K562 (cell line): ENCODE measurements around the gene PCBD1.

ENCODE experiments used
- ATF3 ChIP-seq, 2 experiments: fragments of 450-650 bp in 1 of 2; sonication (generic) in 1 of 2; formaldehyde crosslinking in 1 of 2; IDR thresholded peaks in 1 of 2; conservative IDR thresholded peaks in 1 of 2; 2 replicates each; pipeline versions ENCODE4 v1.6.1 to v1.8.1; 2016 to 2023; ENCODE audit warnings: mild to moderate bottlenecking in 2 of 2, moderate library complexity in 2 of 2, inconsistent platforms in 1 of 2, missing genetic modification reagents in 1 of 2
- CTCF ChIP-seq, 3 experiments: IDR thresholded peaks in 2 of 3; conservative IDR thresholded peaks in 1 of 3; 2 replicates each; pipeline ENCODE4 v1.5.1; 2011 to 2012; ENCODE audit warnings: low read length in 3 of 3, mild to moderate bottlenecking in 3 of 3, control low read depth in 2 of 3, improper control_type of control experiment in 1 of 3, inconsistent platforms in 1 of 3, low read depth in 1 of 3, mixed read lengths in 1 of 3, moderate library complexity in 1 of 3; ENCODE audit not compliant: insufficient read depth in 2 of 3
- PHB2 ChIP-seq: fragments of 450-650 bp; IDR thresholded peaks from 2 replicates; pipeline ENCODE4 v1.6.1; 2017; ENCODE audit warnings: low read depth
- ZC3H4 ChIP-seq: sonication (generic); formaldehyde crosslinking; IDR thresholded peaks from 2 replicates; pipeline ENCODE4 v1.9.0; 2021; ENCODE audit warnings: missing genetic modification reagents, borderline replicate concordance
- ZNF24 ChIP-seq: fragments of 450-650 bp; IDR thresholded peaks from 2 replicates; pipeline ENCODE4 v1.6.1; 2016

GRCh38 chr10:70892631-70893030 is 4.3 kb upstream of the PCBD1 start:
- TF ChIP-seq PHB2 (no peak), CTCF (IDR thresholded peaks at IDR 0.05 in 2 of 3, conservative IDR thresholded peaks at IDR 0.05 in 1 of 3; ENCODE audit: insufficient read depth in 2 of 3, low read depth in 1 of 3, low read length in 3 of 3) (no peak), ATF3 (IDR thresholded peaks at IDR 0.05) (no peak), ATF3 (CRISPR knock-in tag; conservative IDR thresholded peaks at IDR 0.05) (no peak), ZNF24 (no peak), ZC3H4 (no peak)
